ENCODE results near the gene NLRC5. TPM values are rescaled to one million over a fixed set of nuclear protein-coding genes. Genes with fewer than 3 reads are reported as not detected.

The NLRC5 gene
- polyA plus RNA-seq, 1 donor from 2014 or later: 134 TPM

- Mint-ChIP-seq H3K4me3 (no peak overlapping the region), H3K4me1 (no peaks in the 10 kb centered on the region), H3K27ac (no peak overlapping the region), H3K27me3 (no peaks in the 10 kb centered on the region), H3K36me3 (no peaks in the 10 kb centered on the region), H3K9me3 (no peaks in the 10 kb centered on the region)
Measured at GRCh38 chr16:57112403-57113041, 123.2 kb downstream of the NLRC5 start.

GRCh38 chr16:57113042-57113453 is 123.7 kb downstream of the NLRC5 start:
- H3K9me3 Mint-ChIP-seq: no peaks in the 10 kb centered on the region
- no peak overlapping the region for H3K27ac Mint-ChIP-seq
- no peaks in the 10 kb centered on the region for H3K27me3 Mint-ChIP-seq
- no peaks in the 10 kb centered on the region for H3K4me1 Mint-ChIP-seq
- no peaks in the 10 kb centered on the region for H3K36me3 Mint-ChIP-seq
- H3K4me3 Mint-ChIP-seq: no peak overlapping the region

- no peaks in the 10 kb centered on the region for H3K36me3 Mint-ChIP-seq
- H3K27ac Mint-ChIP-seq: no peak overlapping the region
Measured at GRCh38 chr16:57113664-57114063, 124.3 kb downstream of the NLRC5 start.

GRCh38 chr16:57115168-57115513 is 125.8 kb downstream of the NLRC5 start:
- no peak overlapping the region for H3K4me3 Mint-ChIP-seq
- H3K27ac Mint-ChIP-seq: no peak overlapping the region
- no peaks in the 10 kb centered on the region for H3K36me3 Mint-ChIP-seq
- H3K27me3 Mint-ChIP-seq: no peaks in the 10 kb centered on the region
- peaks cover 0 to 4% (median 0%) of the 10 kb centered on the region in 3 donors for H3K4me1 Mint-ChIP-seq
- no peaks in the 10 kb centered on the region for H3K9me3 Mint-ChIP-seq

More at GRCh38 chr16:57113664-57114063, 124.3 kb downstream of the NLRC5 start:
- no peaks in the 10 kb centered on the region for H3K27me3 Mint-ChIP-seq
- H3K4me1 Mint-ChIP-seq: no peaks in the 10 kb centered on the region
- H3K9me3 Mint-ChIP-seq: no peaks in the 10 kb centered on the region
- no peak overlapping the region for H3K4me3 Mint-ChIP-seq

GRCh38 chr16:57115514-57116182 is 126.3 kb downstream of the NLRC5 start:
- no peak overlapping the region for H3K4me3 Mint-ChIP-seq
- H3K4me1 Mint-ChIP-seq: peaks cover 0 to 4% (median 0%) of the 10 kb centered on the region in 3 donors
- H3K27me3 Mint-ChIP-seq: no peaks in the 10 kb centered on the region
- H3K27ac Mint-ChIP-seq: no peak overlapping the region
- no peaks in the 10 kb centered on the region for H3K36me3 Mint-ChIP-seq
- no peaks in the 10 kb centered on the region for H3K9me3 Mint-ChIP-seq

- Mint-ChIP-seq H3K4me1 (peaks cover 0 to 4% (median 0%) of the 10 kb centered on the region in 3 donors), H3K27me3 (no peaks in the 10 kb centered on the region), H3K4me3 (no peak overlapping the region), H3K36me3 (no peaks in the 10 kb centered on the region), H3K9me3 (no peaks in the 10 kb centered on the region), H3K27ac (no peak overlapping the region)
Measured at GRCh38 chr16:57118461-57119084, 129.2 kb downstream of the NLRC5 start.

DNA sequence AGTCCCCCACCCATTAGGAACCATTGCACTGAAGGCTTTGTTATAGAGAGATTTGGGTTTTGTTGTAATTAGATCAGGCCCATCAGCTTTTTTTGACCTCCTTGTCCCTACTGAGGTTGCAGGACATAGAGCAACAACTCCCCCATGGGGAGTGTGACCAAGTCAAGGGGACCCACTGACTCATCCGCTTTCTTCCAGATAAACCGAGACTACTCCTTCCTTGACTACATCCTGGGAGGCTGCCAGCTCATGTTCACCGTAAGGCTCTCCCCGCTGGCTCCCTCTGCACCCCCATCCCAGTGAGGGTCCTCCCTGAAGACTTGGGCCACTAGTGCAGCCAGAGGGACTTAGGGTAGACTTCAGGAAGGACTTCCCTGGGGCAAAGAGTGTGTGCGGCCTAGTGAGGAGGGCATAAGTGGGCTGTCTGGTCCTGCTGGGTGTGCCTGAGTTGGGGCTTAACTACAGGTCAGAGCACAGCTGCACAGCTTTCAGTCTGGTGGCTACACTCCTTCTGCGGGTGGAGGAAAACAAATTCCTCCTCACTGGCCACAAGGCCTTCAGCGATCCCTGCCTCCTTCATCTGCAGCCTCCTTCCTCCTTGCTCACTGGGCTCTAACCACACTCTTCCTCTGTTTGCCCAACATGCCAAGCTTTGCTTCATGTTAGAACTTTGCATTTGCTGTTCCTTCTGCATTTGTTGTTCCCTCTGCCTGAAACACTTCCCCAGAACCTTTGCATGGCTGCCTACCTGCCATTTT is 134.0 kb downstream of the NLRC5 start:
- Mint-ChIP-seq H3K9me3 (no peaks in the 10 kb centered on the region), H3K27ac (no peak overlapping the region), H3K36me3 (no peaks in the 10 kb centered on the region), H3K4me3 (no peak overlapping the region), H3K27me3 (no peaks in the 10 kb centered on the region), H3K4me1 (peaks cover 5 to 11% (median 7%) of the 10 kb centered on the region in 3 donors)

- Mint-ChIP-seq H3K27ac (no peak overlapping the region), H3K4me1 (peaks cover 5 to 17% (median 14%) of the 10 kb centered on the region in 3 donors)
Measured at GRCh38 chr16:57123974-57124674, 134.8 kb downstream of the NLRC5 start.

GRCh38 chr16:57125376-57125775 is 136.0 kb downstream of the NLRC5 start:
- peak overlapping the region in 1 of 3 donors; percentile 7 for H3K27ac Mint-ChIP-seq

More at GRCh38 chr16:57123974-57124674, 134.8 kb downstream of the NLRC5 start:
- H3K27me3 Mint-ChIP-seq: no peaks in the 10 kb centered on the region
- no peaks in the 10 kb centered on the region for H3K9me3 Mint-ChIP-seq
- peak overlapping the region in 1 of 4 donors; percentile 49 for H3K4me3 Mint-ChIP-seq
- H3K36me3 Mint-ChIP-seq: no peaks in the 10 kb centered on the region

GRCh38 chr16:57125969-57126368 is 136.6 kb downstream of the NLRC5 start:
- peaks cover 5 to 17% (median 13%) of the 10 kb centered on the region in 3 donors for H3K4me1 Mint-ChIP-seq
- no peaks in the 10 kb centered on the region for H3K9me3 Mint-ChIP-seq
- H3K4me3 Mint-ChIP-seq: no peak overlapping the region
- no peaks in the 10 kb centered on the region for H3K27me3 Mint-ChIP-seq
- no peak overlapping the region for H3K27ac Mint-ChIP-seq
- H3K36me3 Mint-ChIP-seq: no peaks in the 10 kb centered on the region

More at GRCh38 chr16:57125376-57125775, 136.0 kb downstream of the NLRC5 start:
- Mint-ChIP-seq H3K4me3 (no peak overlapping the region), H3K27me3 (no peaks in the 10 kb centered on the region), H3K4me1 (peaks cover 5 to 17% (median 12%) of the 10 kb centered on the region in 3 donors), H3K36me3 (no peaks in the 10 kb centered on the region), H3K9me3 (no peaks in the 10 kb centered on the region)

- Mint-ChIP-seq H3K4me1 (peaks cover 5 to 17% (median 13%) of the 10 kb centered on the region in 3 donors), H3K36me3 (no peaks in the 10 kb centered on the region), H3K4me3 (no peak overlapping the region), H3K9me3 (no peaks in the 10 kb centered on the region), H3K27me3 (no peaks in the 10 kb centered on the region), H3K27ac (no peak overlapping the region)
Measured at GRCh38 chr16:57126411-57126810, 137.1 kb downstream of the NLRC5 start.

DNA sequence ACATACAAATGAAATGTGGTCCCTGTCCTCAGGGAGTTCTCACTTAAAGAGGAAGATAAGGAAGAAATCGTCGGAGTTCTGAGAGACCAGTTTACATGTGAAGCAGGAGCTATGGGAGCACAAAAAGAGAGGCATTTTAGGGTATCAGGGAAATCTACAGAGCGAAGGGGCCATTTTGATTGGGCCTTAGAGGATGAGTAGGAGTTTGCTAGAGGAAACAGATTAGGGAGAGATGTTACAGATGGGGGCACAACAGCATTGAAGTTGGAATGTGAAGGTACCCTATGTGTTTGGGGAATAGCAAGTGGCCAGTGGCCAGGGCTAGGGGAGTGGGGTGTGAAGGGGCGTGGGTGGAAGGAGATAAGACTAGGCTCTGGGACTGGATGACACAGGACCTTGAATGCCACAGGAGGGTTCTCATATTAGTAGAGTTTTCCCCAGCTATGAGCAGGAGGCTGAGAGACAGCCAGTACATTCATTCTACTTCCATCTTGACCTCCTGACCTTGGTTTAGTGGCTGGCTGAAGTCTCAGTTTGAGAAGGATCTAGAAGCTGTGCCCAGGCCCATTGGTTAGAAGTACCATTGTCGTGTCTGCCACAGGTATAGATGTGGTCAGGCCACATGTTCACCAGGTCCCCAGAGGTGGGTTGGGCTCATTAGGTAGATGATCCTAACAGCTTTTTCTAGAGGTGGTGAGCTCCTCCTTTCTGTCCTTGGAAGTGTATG is 137.8 kb downstream of the NLRC5 start:
- H3K4me1 Mint-ChIP-seq: peaks cover 5 to 17% (median 17%) of the 10 kb centered on the region in 3 donors
- peaks cover 2% of the 10 kb centered on the region for H3K36me3 Mint-ChIP-seq
- no peaks in the 10 kb centered on the region for H3K27me3 Mint-ChIP-seq
- H3K27ac Mint-ChIP-seq: peak overlapping the region in 1 of 3 donors; percentile 21
- H3K4me3 Mint-ChIP-seq: peak overlapping the region in 1 of 4 donors; percentile 24
- no peaks in the 10 kb centered on the region for H3K9me3 Mint-ChIP-seq

DNA sequence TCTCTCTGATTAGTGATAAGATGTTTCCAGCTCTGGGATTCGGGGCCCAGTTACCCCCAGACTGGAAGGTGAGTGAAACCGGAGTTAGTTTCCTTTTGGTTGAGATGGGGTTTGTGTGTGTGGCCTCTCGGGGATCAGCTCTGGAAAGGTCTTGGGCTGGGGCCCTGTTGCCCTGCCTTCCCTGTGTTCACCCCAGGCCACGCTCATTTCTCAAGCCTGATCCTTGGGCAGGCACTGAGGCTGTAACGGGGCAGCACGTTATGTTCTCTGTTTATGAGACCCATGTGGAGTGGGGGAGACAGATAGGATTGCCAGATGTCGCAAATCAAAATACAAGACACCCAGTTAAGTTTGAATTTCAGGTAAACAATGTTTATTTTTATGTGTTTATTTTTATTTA is 138.5 kb downstream of the NLRC5 start:
- Mint-ChIP-seq H3K36me3 (peaks cover 2% of the 10 kb centered on the region), H3K27ac (peak overlapping the region in 1 of 3 donors; percentile 21), H3K27me3 (no peaks in the 10 kb centered on the region), H3K9me3 (no peaks in the 10 kb centered on the region), H3K4me1 (peaks cover 5 to 17% (median 17%) of the 10 kb centered on the region in 3 donors), H3K4me3 (no peak overlapping the region)

Data from IgD-negative memory B cell (primary cell).